Activated CD4-positive, alpha-beta T cell treated with anti-CD3 and anti-CD28 coated beads for 24 hours (primary cell): ENCODE results near the gene AOC1.

ENCODE experiments used
- DNase-seq, 2 donors: peaks; one replicate each; pipeline ENCODE4 v3.0.0-alpha.2; 2020; ENCODE audit warnings: low read depth in 2 of 2

AOC1 gene

DNA sequence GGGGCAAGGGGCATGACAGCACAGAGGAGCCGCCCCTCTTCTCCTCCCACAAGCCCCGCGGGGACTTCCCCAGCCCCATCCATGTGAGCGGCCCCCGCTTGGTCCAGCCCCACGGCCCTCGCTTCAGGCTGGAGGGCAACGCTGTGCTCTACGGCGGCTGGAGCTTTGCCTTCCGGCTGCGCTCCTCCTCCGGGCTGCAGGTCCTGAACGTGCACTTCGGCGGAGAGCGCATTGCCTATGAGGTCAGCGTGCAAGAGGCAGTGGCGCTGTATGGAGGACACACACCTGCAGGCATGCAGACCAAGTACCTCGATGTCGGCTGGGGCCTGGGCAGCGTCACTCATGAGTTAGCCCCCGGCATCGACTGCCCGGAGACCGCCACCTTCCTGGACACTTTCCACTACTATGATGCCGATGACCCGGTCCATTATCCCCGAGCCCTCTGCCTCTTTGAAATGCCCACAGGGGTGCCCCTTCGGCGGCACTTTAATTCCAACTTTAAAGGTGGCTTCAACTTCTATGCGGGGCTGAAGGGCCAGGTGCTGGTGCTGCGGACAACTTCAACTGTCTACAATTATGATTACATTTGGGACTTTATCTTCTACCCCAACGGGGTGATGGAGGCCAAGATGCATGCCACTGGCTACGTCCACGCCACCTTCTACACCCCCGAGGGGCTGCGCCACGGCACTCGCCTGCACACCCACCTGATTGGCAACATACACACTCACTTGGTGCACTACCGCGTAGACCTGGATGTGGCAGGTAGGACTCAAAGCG, 5.1 kb downstream of the AOC1 start:
- no peak for DNase-seq

DNA sequence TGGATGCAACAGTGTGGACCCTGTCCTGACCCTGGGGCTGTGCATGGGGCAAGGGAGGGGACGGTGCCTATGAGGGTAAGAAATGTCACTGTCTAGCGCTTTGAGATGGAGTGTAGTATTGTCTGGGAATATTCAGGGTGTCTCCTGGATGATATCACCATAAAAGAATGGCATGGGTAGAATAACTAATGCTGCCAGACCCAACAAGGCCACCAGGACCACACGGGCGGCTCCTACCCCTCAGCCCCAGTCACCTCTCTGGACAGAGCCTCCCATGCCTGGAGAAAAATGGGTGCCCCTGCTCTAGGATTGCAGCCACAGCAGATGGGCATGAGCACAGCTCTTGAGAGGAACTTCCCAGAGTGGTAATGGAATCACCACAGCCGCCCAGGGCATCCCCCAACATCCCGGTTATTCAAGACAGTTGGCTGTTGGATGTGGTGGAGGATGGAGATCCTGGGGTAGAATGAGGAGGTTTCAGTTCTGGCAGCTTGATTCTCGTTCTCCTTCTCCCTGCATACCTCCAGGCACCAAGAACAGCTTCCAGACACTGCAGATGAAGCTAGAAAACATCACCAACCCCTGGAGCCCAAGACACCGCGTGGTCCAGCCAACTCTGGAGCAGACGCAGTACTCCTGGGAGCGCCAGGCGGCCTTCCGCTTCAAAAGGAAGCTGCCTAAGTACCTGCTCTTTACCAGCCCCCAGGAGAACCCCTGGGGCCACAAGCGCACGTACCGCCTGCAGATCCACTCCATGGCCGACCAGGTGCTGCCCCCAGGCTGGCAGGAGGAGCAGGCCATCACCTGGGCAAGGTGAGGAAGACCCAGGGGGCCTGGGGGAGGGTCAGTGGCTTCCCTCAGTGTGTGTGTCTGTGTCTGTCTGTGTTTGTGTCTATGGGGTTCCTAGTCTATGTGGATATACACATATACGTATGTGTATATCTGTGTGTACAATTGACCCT, 6.2 kb downstream of the AOC1 start:
- DNase-seq = no peak

DNA sequence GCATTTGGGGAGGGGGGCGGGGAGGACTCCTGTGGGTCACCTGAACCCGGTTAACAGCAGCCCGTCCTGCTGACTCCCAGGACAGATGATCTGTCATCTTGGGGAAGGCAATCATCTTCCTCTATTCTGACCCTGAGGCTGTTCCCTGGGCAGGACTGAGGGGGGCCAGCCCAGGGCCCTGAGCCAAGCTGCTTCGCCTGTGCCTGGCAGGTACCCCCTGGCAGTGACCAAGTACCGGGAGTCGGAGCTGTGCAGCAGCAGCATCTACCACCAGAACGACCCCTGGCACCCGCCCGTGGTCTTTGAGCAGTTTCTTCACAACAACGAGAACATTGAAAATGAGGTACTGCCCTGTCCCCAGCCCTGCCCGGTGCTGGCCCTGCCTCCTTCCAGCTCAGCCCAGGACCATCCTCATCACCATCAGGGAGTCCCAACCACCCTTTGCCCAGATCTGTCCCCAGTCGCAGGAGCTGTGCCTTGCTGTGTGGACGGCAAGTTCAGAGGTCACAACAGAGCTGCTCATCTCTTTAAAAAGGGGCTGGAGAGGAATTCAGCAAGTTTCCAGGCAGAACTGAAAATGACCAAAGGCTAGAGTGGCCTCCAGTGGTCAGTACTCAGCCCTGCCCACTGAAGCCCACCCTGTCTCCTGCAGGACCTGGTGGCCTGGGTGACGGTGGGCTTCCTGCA, 8.1 kb downstream of the AOC1 start:
- no peak for DNase-seq

DNA sequence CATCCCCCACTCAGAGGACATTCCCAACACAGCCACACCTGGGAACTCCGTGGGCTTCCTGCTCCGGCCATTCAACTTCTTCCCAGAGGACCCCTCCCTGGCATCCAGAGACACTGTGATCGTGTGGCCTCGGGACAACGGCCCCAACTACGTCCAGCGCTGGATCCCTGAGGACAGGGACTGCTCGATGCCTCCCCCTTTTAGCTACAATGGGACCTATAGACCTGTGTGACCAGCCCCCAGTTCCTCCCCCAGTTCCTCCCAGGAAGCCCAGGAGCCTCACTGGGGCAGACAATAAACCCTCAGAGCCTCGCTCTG, 8.6 kb downstream of the AOC1 start:
- no peak for DNase-seq

DNA sequence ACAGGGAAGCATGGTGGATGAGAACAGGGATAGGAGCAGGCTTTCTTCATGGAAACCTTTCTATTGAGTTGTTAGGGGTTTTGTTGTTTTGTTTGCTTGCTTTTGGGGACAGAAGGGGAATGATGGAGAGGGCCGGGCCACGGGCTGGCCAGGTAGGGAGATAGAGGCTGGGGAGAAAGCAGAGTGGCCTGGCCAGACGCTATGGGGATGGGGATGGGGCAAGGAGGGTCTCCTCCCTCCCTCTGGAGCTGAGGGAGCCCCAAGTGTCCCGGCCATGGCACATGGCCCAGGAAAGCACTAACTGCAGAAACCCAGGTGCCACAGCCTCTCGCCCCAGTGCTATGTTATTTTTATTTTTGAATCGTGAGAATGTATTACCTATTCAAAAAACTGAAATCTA, 10.0 kb downstream of the AOC1 start:
- DNase-seq = no peak

DNA sequence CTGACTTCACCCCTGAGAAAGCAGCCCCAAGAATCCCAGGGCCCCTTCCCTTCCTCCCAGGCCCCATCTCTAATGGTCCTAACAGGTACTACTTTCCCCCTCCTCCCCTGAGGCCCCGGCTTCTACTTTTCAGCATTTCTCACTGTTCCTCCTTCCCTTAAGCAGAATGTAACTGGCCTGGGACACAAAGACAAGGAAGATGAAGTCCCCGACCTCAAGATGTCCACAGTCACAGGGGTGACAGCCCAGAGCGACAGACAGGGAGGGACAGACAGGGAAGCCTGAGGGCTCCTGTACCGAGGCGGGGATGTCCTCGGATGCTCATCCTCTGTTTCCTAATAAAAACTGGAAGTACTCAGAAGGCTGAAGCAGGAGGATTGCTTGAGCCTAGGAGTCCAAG, 11.6 kb downstream of the AOC1 start:
- no peak for DNase-seq

DNA sequence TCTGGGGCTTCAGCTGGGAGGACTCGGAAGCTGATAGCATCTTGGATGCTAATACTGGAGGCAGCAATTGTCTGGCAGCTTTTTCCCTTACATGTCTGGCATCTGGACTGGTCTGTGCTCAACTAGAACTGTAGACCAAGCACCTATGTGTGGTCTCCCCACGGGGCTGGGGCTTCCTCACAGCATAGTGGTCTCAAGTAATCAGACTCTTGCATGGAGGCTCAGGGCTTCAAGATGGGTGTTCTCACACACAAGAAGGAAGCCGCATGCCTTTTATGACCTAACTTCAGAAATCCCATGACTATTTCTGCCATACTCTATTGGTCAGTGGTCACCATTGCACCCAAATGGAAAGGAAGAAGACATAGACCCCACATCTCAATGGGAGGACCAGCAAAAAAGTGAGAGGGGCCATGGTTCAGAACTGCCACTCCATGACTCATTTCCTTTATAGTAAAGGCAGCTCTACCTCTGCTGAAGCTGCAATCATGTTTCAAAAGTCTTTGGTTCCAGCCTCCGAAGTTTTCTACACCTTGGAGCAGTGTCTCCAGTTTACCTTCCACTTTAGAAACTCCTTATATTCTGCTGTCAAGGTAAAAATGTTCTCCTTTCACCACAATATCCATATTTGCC, 14.7 kb downstream of the AOC1 start:
- DNase-seq = no peak

DNA sequence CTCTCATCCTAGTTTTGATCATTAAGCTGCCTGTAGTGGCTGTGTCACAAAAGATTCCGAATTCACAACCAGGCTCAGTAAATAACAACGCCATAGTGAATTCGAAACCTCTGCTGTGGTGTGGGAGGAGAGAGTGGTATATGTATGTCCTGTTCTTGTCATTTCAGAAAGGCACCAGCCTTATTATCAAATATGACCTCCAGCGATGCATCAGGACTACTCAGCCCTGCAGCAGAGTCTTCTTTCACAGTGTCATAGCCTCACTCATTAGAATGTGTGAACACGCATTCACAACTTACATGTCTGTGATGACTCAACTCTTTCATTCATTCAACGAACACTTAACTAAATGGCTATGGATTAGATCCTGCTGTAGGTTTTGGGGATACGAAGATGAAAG, 15.3 kb downstream of the AOC1 start:
- DNase-seq = no peak

DNA sequence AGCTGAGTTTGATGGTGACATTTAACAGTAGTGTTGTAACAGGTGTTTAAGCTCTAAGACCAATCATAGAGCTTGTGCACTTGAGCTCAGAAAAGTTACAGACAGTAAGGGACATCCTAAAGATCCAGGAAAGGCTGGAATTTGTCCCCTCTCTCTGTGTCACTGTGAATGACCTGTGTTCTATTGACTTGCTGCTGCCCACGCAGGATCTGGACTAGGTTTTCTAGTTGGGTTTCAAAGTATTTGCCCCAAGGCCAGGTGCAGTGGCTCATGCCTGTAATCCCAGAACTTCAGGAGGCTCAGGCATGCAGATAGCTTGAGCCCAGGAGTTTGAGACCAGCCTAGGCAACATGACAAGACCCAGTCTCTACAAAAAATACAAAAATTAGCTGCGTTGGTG, 17.1 kb downstream of the AOC1 start:
- no peak for DNase-seq

DNA sequence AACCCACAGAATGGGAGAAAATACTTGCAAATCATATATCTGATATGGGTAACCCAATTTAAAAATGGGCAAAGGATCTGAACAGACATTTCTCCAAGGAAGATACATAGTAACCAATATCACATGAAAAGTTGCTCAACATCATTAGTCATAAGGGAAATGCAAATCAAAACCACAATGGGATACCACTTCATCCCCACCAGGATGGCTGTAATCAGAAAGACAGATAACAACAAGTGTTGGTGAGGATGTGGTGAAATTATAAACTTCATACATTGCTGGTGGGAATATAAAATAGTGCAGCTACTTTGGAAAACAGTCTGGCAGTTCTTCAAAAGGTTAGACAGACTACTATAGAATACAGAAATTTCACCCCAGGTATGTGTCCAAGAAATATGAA, 19.3 kb downstream of the AOC1 start:
- no peak for DNase-seq

DNA sequence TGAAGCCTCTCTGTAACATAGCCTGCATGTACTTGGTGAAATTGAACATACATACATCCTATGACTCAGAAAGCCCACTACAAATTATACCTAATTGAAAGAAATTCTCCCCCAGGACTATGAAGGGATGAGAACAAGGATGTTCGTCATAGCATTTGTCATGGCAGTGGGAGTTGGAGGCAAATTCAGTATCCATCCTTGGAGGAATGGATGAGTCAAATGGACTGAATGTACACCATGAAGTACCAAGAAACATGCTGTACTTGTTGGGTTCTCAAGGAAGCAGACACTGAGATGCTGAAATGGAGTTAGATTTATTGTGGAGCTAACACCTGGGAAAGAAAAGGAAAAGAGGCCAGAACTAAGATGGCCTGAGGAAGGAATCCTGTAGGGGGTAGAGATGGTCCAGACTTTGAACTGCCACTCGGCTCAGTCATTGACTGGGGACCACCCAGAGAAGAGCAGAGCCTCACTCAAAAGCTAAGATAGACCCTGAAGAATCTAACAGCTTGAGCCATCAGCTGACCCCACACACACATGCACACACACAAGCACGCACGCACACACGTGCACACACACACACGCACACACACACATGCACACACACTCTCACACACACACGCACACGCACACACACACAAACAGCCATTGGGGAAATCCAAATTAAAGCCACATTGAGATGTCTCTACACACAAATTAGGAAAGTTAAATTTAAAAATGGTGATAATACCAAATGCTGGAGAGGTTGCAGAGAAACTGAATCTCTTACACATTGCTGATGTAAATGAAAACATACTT, 22.3 kb downstream of the AOC1 start:
- DNase-seq = no peak

DNA sequence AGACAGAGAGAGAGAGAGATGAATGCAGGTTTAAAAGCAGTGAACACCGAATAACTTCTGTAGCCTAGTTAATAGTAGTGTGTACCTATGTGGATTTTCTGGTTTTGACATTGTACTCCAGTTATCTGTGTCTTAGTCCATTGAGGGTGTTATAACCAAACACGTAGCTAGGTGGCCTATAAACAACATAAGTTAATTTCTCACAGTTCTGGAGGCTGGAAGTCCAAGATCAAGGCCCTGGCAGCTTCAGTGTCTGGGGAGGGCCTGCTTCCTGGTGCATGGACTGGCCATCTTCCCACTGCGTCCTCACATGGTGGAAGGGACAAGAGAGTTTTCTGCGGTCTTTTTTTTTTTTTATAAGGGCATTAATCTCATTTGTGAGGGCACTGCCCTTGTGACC, 23.5 kb downstream of the AOC1 start:
- no peak for DNase-seq

DNA sequence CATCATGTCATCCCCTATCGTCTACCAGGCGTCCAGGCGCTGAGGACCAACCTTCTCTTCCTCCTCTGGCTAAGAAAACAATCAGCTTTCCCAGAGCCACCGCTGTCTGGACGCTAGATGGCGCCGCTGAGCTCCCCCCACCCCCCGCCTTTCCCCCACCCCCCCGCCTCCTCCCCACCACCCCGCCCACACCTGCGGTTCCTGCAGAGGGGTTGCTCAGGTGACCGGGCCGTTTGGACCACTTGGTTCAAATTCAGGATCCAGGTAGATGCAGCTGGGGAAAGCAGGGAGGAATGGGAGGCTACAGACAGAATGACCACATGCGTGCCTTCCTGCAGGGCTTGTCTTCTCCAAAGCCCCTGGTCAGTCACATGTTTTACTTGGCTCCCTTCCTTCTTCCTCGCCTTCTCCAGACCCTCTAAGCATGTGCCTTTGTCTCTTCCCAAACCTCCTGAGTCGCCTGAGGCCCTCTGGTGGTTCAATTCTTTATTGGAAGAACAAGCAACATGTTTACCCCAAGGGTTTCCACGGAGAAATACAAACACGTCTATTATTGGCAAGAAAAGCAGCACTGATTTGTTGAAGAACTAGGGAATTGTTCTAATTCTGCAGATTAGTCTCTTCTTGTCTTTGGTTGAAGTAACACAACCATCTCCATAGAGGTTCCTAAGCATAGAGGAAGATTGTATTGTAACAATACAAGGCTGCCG, 24.7 kb downstream of the AOC1 start:
- peak; percentile 15 to 17 for DNase-seq

DNA sequence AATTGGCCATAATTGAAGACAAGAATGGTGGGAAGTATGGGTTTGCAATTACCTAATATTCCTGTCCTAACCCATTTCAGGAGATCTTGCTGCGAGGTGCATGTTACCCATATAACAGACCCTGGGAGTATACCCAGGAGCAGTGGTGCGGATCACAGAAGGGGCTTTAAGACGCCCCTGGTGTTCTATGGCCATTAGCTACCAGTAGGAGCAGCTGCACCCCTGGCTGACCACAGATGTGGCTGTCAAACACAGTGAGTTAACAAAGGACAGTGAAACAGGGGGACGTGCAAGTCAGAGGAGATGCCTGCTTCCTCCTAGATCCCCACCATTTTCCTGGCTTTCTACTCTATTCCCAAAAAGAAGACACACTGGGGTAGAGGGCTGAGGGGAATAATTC, 25.2 kb downstream of the AOC1 start:
- no peak for DNase-seq

DNA sequence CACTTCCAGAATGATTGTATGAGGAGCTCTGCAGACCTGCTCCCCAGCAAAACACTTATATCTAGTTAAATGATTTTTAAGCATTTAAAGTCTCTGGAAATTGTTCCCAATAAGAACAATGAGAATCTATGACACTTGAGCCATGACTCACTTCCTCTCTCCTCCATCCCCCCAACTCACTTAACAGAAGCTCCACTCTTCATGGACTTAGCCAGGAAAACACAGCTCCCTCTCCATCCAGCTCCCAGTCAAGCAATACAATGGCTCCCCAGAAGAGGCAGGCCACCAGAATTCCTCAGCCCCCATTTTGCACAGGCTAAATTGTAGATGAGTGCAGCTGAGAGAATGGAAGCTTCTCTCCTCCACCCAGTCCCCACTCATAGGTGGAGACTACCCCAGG, 27.0 kb downstream of the AOC1 start:
- DNase-seq = no peak

DNA sequence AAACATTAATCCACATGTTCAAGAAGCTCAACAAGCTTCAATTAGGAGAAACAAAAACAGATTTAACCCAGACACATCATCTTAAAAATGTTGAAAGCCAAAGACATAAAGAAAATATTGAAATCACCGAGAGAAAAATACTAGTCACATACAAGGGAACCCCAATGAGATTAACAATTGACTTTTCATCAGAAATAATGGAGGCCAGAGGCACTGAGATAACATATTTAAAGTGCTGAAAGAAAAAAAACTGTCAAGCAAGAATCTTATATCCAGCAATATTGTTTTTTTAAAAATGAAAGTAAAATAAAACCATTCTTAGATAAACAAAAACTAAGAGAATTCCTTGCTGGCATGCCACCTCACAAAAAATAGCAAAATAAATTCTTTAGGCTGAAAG, 28.9 kb downstream of the AOC1 start:
- no peak for DNase-seq

DNA sequence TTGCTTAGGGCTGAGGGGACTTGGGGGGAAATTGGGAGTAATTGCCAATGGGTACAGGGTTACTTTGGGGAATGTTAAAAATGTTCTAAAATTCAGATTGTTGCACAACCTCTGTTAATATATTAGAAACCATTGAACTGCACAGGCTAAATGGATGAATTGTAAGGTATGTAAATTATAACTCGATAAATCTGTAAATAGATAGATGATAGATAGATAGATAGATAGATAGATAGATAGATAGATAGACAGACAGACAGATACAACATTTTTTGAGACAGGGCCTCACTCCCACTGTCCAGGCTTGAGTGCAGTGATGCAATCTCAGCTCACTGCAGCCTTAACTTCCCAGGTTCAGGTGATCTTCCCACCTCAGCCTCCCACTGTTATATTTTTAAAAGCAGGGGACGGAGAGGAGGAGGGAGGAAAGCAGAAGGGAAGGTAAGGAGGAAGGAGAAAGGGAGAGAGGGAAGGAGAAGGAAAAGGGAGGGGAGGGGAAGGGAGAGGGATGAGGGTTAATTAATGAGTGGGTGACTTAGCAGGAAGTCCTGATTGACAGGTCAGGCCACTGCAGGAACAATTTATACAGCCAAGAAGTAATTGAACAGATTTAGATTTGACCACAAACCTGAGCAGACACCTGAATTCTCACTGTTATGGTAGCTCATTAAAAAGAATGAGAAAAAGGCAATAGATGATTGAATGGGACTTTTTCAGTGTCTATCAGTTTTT, 38.7 kb downstream of the AOC1 start:
- DNase-seq = no peak

DNA sequence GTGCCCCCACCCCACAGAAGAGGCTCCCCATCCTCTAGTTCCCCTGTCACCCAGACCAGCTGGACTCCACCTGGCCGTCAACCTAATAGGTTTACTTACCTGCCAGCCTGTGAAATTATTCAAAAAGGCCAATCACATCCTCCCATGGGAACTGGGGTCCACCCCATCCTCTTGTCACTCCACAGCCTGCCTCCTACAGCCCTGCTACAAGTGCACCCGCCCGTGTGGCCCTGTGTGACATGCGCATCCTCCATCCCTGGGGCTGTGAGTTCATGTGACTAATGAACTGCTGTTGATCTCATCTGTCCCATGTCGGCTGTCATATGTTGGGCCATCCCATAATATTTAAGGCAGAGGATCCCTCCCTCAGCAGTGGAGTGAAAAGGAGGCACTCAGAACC, 39.4 kb downstream of the AOC1 start:
- DNase-seq = no peak

DNA sequence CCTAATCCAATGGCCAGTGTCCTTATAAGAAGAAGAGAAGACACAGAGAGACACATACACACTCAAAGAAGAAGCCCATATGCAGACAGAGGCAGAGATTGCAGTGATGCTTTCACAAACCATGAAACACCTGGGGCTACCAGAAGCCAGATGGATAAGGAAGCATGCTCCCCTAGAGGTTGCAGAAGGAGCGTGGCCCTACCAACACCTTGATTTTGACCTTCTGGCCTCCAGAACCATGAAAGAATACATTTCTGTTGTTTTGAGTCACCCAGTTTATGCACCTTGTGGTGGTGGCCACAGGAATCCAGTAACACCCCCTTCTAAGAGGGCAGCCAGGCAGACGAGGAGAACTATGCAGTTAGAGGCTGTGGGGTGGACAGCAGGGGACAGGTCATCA, 43.5 kb downstream of the AOC1 start:
- no peak for DNase-seq
